ENCODE results near the gene PTPN9. TPM values are rescaled to one million over a fixed set of nuclear protein-coding genes. Genes with fewer than 3 reads are reported as not detected.

The PTPN9 gene
- total and polyA plus RNA-seq, 2 of the 13 experiments (the other 11 are each of a cell fraction or from before 2014, with no cell fraction given), result 16.6 to 19.9 TPM

DNA sequence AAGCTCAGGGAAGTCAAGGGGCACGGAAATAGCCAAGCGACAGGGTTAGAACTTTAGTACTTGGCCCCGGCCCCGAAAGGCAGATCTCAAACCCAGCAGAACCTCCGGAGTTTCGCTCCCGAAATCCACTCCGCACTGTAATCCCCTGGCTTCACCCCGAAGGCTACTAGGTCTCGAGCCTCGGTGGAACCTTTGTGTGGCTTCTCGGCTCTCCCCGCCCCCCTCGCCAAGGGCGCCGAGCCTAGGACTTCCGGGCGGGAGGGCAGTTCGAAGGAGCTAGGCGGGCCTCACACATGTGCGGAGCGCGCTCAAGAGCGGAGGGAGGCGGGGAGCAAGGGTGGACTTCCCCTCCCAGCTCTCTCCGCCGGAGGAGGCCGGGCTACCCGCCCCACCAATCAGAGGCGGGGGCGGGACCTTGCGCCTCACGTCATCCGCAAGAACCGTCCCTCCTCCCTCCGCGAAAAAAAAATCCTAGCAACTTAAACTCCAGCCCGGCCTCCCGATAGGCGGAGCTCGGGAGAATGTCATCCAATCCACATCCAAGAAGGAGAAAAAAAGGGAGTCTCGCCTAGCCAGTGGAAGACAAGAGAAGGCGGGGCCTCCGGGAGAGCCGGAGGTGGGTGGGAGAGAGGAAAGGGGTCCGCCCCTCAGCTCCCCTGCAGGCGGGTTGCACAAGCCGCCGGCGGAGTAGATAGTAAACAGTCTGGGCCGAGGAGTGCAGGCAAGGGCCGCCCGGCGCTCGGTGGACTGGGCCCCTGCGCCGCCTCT lies 125.2 kb downstream of the PTPN9 start (continued):
- TF ChIP-seq, protein P1, sequence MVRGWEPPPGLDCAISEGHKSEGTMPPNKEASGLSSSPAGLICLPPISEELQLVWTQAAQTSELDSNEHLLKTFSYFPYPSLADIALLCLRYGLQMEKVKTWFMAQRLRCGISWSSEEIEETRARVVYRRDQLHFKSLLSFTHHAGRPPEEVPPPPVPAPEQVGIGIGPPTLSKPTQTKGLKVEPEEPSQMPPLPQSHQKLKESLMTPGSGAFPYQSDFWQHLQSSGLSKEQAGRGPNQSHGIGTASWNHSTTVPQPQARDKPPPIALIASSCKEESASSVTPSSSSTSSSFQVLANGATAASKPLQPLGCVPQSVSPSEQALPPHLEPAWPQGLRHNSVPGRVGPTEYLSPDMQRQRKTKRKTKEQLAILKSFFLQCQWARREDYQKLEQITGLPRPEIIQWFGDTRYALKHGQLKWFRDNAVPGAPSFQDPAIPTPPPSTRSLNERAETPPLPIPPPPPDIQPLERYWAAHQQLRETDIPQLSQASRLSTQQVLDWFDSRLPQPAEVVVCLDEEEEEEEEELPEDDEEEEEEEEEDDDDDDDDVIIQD (CRISPR knock-in tag; IDR thresholded peaks at IDR 0.05; ENCODE audit: low read depth), result peak; percentile 21; the same call in 1 of the 2 replicates
- no peak for TF ChIP-seq GZF1 (CRISPR knock-in tag; IDR thresholded peaks at IDR 0.05)
- TF ChIP-seq ZBTB46 (CRISPR knock-in tag; IDR thresholded peaks at IDR 0.05; ENCODE audit: borderline replicate concordance), result no peak
- peak; percentile 82; the same call in 1 of the 2 replicates for TF ChIP-seq KDM2A (CRISPR knock-in tag; IDR thresholded peaks at IDR 0.05; ENCODE audit: borderline replicate concordance, low read depth)
- TF ChIP-seq HES4 (CRISPR knock-in tag; IDR thresholded peaks at IDR 0.05; ENCODE audit: borderline replicate concordance), result no peak
- no peak for TF ChIP-seq NCOA5 (CRISPR knock-in tag; IDR thresholded peaks at IDR 0.05)
- TF ChIP-seq ZNF512B (CRISPR knock-in tag; IDR thresholded peaks at IDR 0.05; ENCODE audit: borderline replicate concordance), result no peak
- TF ChIP-seq ZBTB3 (CRISPR knock-in tag; IDR thresholded peaks at IDR 0.05; ENCODE audit: borderline replicate concordance, low read depth), result no peak
- TF ChIP-seq, protein P2, sequence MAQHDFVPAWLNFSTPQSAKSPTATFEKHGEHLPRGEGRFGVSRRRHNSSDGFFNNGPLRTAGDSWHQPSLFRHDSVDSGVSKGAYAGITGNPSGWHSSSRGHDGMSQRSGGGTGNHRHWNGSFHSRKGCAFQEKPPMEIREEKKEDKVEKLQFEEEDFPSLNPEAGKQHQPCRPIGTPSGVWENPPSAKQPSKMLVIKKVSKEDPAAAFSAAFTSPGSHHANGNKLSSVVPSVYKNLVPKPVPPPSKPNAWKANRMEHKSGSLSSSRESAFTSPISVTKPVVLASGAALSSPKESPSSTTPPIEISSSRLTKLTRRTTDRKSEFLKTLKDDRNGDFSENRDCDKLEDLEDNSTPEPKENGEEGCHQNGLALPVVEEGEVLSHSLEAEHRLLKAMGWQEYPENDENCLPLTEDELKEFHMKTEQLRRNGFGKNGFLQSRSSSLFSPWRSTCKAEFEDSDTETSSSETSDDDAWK (CRISPR knock-in tag; IDR thresholded peaks at IDR 0.05), result no peak
- TF ChIP-seq NONO (IDR thresholded peaks at IDR 0.05), result no peak
- TF ChIP-seq NONO (CRISPR knock-in tag; conservative IDR thresholded peaks at IDR 0.05), result peak; percentile 88
- TF ChIP-seq ARID5B (CRISPR knock-in tag; IDR thresholded peaks at IDR 0.05), result peak; percentile 30
- TF ChIP-seq MEIS2 (CRISPR knock-in tag; IDR thresholded peaks at IDR 0.05), result peak; percentile 13; the same call in 1 of the 2 replicates
- TF ChIP-seq ZNF207 (IDR thresholded peaks at IDR 0.05; ENCODE audit: borderline replicate concordance), result no peak
- peak; percentile 75; the same call in 1 of the 2 replicates for TF ChIP-seq ZNF709 (CRISPR knock-in tag; IDR thresholded peaks at IDR 0.05)
- no peak for TF ChIP-seq ATRX (CRISPR knock-in tag; IDR thresholded peaks at IDR 0.05; ENCODE audit: borderline replicate concordance)
- TF ChIP-seq KDM1A (CRISPR knock-in tag; IDR thresholded peaks at IDR 0.05), result no peak
- no peak for TF ChIP-seq PPARG (CRISPR knock-in tag; conservative IDR thresholded peaks at IDR 0.05)

Data from HepG2 (cell line).